ENCODE data around the gene PDF. TPM values are rescaled to one million over a fixed set of nuclear protein-coding genes. Genes with fewer than 3 reads are reported as not detected.

PDF gene
- total RNA-seq, 4 donors from 2014 or later: 17.7 to 20.1 (median 18.1) TPM

- peak in 1 of 2 donors; percentile 59 for DNase-seq (ENCODE audit: low spot score in 2 of 2)
- 55 to 58% methylated on average over 7 of the region's 7 CpGs for WGBS, 2 donors
- no peak for TF ChIP-seq CTCF (IDR thresholded peaks at IDR 0.05)
- no peak for TF ChIP-seq POLR2A (IDR thresholded peaks at IDR 0.05)
These were observed 4.1 kb downstream of the PDF start for GRCh38 chr16:69326172-69326873.

GRCh38 chr16:69325784-69326171 lies 4.6 kb downstream of the PDF start:
- no peak overlapping the region for H3K4me3 ChIP-seq (ENCODE audit: low read depth, poor library complexity, severe bottlenecking)
- intact Hi-C loops (cut with DNase I; ENCODE audit: low total_unique reads): no loop called here
- TF ChIP-seq POLR2A (IDR thresholded peaks at IDR 0.05) (no peak), CTCF (IDR thresholded peaks at IDR 0.05) (no peak)
- peak in 1 of 2 donors; percentile 76 for DNase-seq (ENCODE audit: low spot score in 2 of 2)
- WGBS, 2 donors: 85 to 89% methylated on average over 6 of the region's 6 CpGs

More at GRCh38 chr16:69326172-69326873, 4.1 kb downstream of the PDF start:
- H3K4me3 ChIP-seq (ENCODE audit: low read depth, poor library complexity, severe bottlenecking): no peak overlapping the region
- intact Hi-C loops (cut with DNase I; ENCODE audit: low total_unique reads): no loop called here

GRCh38 chr16:69324585-69325253 lies 5.7 kb downstream of the PDF start:
- no peak overlapping the region for H3K4me3 ChIP-seq (ENCODE audit: low read depth, poor library complexity, severe bottlenecking)
- WGBS, 2 donors: 70 to 84% methylated on average over 10 of the region's 10 CpGs
- peak in 1 of 2 donors; percentile 71 for DNase-seq (ENCODE audit: low spot score in 2 of 2)
- TF ChIP-seq CTCF (IDR thresholded peaks at IDR 0.05): no peak
- intact Hi-C loops (cut with DNase I; ENCODE audit: low total_unique reads): no loop called here

GRCh38 chr16:69324013-69324531 lies 6.3 kb downstream of the PDF start:
- H3K4me3 ChIP-seq (ENCODE audit: low read depth, poor library complexity, severe bottlenecking): no peak overlapping the region
- intact Hi-C loops (cut with DNase I; ENCODE audit: low total_unique reads): no loop called here
- 76 to 77% methylated on average over 8 of the region's 8 CpGs for WGBS, 2 donors
- TF ChIP-seq POLR2A (IDR thresholded peaks at IDR 0.05): no peak
- TF ChIP-seq CTCF (IDR thresholded peaks at IDR 0.05): no peak
- peak in 1 of 2 donors; percentile 86 for DNase-seq (ENCODE audit: low spot score in 2 of 2)

- peak in 1 of 2 donors; percentile 45 for DNase-seq (ENCODE audit: low spot score in 2 of 2)
- no peak overlapping the region for H3K4me3 ChIP-seq (ENCODE audit: low read depth, poor library complexity, severe bottlenecking)
- WGBS, 2 donors: 88 to 95% methylated on average over 14 of the region's 14 CpGs
- TF ChIP-seq CTCF (IDR thresholded peaks at IDR 0.05): no peak
- no peak for TF ChIP-seq POLR2A (IDR thresholded peaks at IDR 0.05)
- intact Hi-C loops (cut with DNase I; ENCODE audit: low total_unique reads): no loop called here
These were observed 7.0 kb downstream of the PDF start for GRCh38 chr16:69323415-69323814.
